HS-27A (cell line): ENCODE data around the gene RRP1.
"Not testable (repeated sequence)": the region's sequence is repeated elsewhere in the genome, so short reads cannot be mapped to it uniquely, and the experiment has no call there.

ENCODE experiments used
- DNase-seq: peaks from one replicate; pipeline ENCODE4 v3.0.0-alpha.2; 2012; ENCODE audit warnings: low read depth, missing footprints

Gene RRP1

GRCh38 chr21:43817157-43818086 is 28.0 kb downstream of the RRP1 start:
- DNase-seq = no peak

GRCh38 chr21:43818685-43819084 is 29.3 kb downstream of the RRP1 start:
- DNase-seq = no peak

GRCh38 chr21:43819511-43820405 is 30.4 kb downstream of the RRP1 start:
- DNase-seq = no peak

DNA sequence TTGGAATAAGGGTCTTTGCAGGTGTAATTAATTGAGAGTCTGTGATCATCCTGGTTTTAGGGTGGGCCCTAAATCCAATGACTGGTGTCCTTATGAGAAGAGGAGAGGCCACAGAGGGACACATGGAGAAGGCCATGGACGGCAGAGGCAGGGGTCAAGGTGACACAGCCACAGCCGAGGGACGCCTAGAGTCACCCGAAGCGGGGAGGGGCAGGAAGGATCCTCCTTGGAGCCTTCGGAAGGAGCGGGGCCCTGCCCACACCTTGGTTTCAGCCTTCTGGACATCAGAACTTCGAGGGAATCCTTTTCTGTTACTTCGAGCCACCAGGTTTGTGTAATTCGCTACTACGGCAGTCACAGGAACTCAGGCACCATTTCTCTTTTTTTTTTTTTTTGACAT is 31.1 kb downstream of the RRP1 start:
- no peak for DNase-seq

DNA sequence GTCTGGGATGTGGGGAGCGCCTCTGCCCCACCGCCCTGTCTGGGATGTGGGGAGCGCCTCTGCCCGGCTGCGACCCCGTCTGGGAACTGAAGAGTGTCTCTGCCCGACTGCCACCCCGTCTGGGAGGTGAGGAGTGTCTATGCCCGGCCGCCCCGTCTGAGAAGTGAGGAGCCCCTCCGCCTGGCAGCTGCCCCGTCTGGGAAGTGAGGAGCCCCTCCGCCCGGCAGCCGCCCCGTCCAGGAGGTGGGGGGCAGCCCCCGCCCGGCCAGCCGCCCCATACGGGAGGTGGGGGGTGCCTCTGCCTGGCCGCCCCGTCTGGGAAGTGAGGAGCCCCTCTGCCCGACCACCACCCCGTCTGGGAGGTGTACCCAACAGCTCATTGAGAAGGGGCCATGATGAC is 32.8 kb downstream of the RRP1 start:
- DNase-seq = not testable (repeated sequence)

DNA sequence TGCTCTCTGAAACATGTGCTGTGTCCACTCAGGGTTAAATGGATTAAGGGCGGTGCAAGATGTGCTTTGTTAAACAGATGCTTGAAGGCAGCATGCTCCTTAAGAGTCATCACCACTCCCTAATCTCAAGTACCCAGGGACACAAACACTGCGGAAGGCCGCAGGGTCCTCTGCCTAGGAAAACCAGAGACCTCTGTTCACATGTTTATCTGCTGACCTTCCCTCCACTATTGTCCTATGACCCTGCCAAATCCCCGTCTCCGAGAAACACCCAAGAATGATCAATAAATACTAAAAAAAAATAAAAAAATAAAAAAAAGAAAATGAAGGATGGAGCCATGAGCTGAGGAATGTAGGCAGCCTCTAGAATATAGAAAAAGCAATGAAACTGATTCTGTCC is 33.4 kb downstream of the RRP1 start:
- DNase-seq = not testable (repeated sequence)

DNA sequence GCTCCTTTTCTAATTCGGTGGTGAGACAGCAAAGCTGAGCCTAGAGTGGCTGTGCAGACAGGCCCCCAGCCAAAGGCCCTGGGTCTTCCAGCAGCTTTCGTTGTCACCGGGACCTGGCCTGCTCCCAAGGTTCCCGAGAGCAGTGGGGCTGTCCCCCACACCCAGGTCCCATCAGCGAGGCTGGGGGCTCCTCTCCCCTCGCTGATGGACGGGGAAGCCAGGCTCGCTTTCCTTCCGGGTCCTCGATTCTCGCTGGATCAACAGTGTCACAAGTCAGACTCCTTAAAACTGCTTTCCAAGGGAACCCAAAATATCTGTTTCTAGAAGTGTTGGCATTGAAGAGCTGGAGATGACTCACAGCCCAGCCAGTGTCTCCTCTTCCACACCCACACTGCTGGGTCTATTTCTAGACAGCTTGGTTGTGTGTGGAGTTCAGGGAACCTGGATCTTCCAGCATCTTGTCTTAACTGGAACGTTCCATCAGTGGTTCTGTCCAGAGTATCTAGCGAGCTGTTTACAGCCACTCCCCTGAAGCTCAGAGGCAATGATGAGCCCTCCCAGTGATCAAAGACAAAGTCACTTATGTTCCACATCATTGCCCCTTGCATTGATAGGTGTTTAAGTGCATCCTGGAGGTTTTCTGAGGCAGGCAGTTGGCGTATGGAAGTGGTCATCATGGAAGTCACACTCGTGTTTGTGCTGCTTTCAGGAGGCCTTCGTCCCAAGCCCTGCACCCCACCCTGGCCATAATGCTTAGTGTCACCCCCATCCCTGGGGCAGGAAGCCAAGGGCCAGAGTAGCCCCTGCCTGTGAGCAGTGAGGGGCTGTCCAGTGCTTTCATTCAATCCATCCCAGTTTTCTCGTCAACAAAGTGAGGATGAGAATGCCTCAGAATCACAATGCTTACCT is 35.2 kb downstream of the RRP1 start:
- no peak for DNase-seq

- no peak for DNase-seq
Measured at GRCh38 chr21:43825242-43825935, 36.0 kb downstream of the RRP1 start.

DNA sequence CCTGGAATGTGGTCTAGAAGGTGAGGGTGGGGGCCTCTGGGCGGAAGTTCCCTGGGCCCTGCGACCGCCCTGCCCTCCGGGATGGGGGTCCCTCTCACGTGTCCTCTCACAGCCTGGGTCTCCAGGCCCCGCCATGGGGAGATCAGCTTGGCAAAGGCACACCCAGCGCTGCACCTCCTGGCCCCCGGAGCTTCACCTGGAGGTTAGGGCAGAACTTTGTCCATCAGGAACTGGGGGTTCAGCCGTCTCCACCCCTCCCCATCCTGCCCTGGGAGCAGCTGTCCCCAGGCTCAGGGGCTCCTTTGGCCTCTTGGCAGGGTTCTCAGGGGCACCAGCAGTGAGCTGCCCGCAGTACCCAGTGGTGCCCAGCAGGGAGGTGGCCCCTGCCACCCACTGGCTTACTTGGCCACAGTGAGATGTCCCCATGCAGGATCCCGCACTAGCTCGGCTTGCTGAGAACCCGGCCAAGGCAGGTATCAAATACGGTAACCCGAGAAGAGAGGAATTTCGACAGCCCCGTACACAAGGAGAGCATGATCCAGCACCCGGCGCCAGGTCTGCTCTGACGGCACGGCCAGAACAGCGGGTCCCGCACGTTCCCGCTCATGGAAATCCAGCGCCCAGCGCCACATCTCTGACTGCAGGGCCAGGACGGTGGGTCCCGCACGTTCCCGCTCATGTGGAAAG is 36.7 kb downstream of the RRP1 start:
- DNase-seq = no peak

DNA sequence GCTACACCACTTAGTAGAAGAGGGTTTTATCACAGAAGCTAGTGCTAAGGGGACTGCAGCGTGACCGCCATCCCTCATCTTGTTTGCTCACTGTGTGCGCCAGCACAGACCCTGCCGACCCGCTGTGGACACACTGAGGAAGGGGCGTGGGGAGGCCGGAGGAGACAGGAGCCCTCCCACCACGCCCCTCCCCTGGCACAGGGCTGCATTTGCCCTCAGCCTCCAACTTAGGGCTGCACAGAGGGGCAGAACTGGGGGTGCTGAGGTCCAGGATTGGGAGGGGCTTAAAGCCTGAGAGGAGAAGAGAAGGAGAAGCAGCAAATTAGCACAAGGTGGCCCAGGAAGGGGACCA is 37.2 kb downstream of the RRP1 start:
- no peak for DNase-seq

DNA sequence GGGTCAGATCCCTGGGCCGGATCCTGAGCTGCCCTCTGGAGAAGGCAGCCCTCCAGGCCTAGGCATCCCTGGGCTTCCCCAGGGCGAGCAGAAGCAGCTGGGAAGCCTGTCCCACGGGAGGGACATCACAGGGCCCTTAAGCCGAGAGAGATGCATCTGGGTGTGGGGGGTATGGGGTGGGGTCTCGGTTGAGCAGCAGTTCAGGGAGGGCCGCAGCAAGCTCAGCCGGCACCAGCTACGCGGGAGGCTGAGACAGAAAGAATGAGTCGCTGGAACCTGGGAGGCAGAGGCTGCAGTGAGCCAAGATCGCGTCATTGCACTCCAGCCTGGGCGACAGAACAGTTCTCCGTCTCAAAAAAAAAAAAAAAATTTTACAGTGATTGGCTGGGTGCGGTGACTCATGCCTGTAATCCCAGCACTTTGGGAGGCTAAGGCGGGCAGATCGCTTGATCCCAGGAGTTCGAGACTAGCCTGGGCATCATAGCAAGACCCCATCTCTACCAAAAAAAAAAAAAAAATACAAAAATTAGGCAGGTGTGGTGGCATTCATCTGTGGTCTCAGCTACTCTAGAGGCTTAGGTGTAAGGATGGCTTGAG is 37.7 kb downstream of the RRP1 start:
- no peak for DNase-seq

DNA sequence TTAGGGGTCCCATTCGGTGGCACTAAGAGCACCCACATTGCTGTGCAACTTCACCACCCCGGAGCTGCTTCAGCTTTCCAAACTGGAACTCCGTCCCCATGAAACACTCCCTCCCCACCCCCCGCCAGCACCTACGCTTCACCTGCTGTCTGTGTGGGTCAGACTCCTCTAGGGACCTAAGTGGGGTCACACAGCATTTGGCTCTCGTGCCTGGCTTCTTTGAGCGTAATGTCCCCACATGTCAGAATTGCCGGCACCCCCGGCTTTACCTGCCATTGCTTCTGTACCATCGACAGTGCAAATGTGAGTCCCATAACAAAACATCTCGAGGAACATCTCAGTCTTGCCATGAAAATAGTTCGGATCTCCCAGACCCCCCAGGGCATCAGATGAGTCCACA is 39.8 kb downstream of the RRP1 start:
- DNase-seq = no peak

GRCh38 chr21:43829575-43830119 is 40.3 kb downstream of the RRP1 start:
- no peak for DNase-seq

DNA sequence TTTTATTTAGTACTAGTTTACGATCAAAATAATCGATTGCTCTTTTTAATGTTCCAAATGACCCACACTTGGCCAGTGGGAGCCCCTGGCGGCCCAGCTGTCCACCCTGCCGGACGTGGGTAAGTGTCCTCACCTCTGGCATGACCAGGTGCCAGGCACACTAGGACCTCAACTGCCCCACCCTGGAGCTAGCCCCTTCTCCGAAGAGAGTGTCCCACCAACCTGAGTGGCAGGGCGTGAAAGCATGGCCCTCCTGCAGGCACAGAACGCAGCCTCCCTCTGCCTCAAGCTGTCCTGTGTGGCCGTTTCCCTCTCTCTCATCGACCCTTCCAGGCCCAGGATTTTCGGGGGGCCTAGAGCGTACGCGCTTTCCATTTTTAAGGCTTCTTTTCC is 42.8 kb downstream of the RRP1 start:
- no peak for DNase-seq

- no peak for DNase-seq
Measured at GRCh38 chr21:43832648-43833047, 43.3 kb downstream of the RRP1 start.

GRCh38 chr21:43834146-43834905 is 44.9 kb downstream of the RRP1 start:
- no peak for DNase-seq

- no peak for DNase-seq
Measured at GRCh38 chr21:43835050-43835449, 45.7 kb downstream of the RRP1 start.

DNA sequence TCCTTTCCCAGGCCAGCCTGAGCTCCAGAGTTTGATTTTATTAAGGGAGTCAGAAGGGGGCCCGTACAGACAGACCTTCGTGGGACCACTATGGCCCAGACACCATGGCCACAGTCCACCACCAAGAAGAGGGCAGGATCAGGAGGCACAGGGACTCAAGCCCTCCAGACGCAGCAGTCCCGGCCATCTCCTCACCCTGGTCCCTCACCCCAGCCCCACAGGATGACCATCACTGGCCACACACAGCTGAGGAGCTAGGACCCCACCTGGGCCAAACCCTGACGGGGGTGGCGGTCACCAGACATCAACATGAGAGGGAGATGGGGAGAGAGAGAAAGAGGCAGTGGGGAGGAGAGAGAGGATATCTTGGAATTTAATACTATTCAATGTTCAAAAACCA is 46.5 kb downstream of the RRP1 start:
- no peak for DNase-seq

GRCh38 chr21:43836616-43837015 is 47.2 kb downstream of the RRP1 start:
- DNase-seq = no peak
